GM12892 (cell line): Measurements from ENCODE around the gene SDSL. TPM values are rescaled to one million over a fixed set of nuclear protein-coding genes. Genes with fewer than 3 reads are reported as not detected.

Experiments used
- DNase-seq: peaks from one replicate; pipeline ENCODE4 v3.0.0; 2011; ENCODE audit not compliant: insufficient read length
- FAIRE-seq: peaks from 2 replicates; lab custom pipeline; 2011; peaks lifted over from hg19 to GRCh38; lab: Jason Lieb, UNC
- POLR2A ChIP-seq: IDR thresholded peaks from 2 replicates; pipeline ENCODE4 v1.6.1; 2011; ENCODE audit warnings: low read depth, low read length, control low read depth
- POLR2AphosphoS5 ChIP-seq: IDR thresholded peaks from 2 replicates; pipeline ENCODE4 v1.6.1; 2011; ENCODE audit warnings: low read depth, low read length, control low read depth
- TAF1 ChIP-seq: IDR thresholded peaks from 2 replicates; pipeline ENCODE4 v1.6.1; 2011; ENCODE audit warnings: low read depth, mild to moderate bottlenecking, control low read depth, low read length, borderline replicate concordance
- polyA plus RNA-seq: library from polyadenylated mRNA; unstranded; fragments of >200 nt; gene quantifications from one replicate; pipeline ENCODE4 v1.2.1, GENCODE V29; 2012; ENCODE audit warnings: missing spikeins, inconsistent platforms; ENCODE audit not compliant: missing spikeins

The SDSL gene
- 1.4 TPM for polyA plus RNA-seq

DNA sequence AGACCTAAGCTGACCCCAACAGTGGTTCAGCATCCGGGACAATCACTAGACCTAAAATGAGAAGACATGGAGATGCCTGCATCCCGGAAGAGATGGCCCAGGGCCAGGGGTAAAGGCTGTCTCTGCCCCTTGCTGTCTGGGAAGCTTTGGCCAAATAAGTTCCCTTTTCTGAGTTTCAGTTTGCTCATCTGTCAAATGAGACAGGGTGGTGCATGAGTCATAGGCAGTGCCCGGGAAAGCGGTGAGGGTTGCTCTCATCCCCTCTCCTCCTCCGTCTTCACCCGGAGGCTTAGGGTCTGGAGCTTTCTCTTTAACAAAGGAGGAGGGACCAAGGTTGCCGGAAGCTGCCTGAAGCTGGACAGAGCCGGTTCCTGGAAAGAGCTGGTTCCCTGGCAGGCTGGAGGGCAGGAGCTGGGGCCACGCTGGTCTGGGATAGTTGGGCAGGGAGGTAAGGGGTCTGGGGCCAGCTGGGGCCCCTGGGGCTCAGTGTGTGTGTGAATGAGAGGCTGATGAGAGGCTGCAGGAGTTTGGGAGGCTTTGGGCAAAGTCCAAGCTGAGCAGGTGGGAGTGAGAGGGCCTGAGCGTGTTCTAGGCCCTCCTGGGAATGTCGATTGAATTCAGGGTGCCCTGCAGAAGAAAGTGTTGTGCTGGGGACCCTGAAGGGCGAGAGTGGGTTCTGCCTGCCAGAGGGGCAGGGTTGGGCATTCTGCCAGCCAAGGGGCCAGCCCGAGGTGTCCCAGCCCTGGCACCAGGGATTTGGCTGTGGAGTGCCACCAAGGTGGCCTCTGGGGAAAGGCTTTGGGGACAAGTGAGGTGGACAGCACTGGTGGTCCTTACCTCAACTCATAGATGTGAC lies at the start of gene SDSL:
TSS of gene SDSL (plus strand) at position 351 of the 856 bp plus-strand sequence. CDS start 5,603 bp downstream, outside the sequence.
- FAIRE-seq (no peak), DNase-seq (peak; percentile 50)
- no peak for TF ChIP-seq POLR2AphosphoS5
- TF ChIP-seq TAF1, result 0 out of 2 replicates have a peak, but pooled peaks have one; percentile 6
- TF ChIP-seq POLR2A, result no peak

DNA sequence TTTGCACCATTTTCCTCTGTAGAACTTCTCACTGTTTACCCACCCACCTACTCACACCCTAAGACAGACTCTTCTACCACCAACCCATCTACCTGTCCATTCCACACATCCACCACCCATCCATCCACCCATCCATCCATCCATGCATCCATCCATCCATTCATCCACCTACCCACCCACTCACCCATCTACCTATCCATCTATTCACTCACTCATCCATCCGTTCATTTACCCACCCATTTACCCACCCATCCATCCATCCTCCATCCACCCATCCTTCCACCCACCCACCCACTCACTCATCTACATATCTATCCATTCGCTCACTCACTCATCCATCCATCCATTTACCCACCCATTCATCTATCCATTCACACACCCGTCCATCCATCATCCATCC lies 48.7 kb upstream of the SDSL start:
- FAIRE-seq, result no peak
- DNase-seq, result no peak
- TF ChIP-seq POLR2A, result no peak
- TF ChIP-seq TAF1, result no peak
- TF ChIP-seq POLR2AphosphoS5, result no peak

DNA sequence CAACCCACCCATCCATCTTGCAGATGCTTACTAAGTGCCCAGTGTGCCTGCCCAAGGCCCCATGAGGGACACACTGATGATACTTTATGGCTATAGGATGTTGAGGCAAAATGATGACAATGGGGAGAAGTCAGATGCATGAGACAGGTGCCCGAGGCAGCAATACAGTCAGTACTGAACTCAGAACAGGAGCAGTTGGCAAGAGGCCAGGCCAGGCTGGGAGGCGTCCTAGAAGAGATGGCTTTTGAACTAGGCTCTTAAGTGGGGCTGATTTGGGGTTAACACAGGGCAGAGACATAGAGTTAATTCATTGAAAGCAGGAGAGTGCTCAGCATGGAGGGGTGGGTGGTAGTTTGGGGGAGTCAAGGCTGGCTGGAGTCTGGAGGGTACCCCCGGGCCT lies 48.2 kb upstream of the SDSL start:
- no peak for FAIRE-seq
- no peak for TF ChIP-seq TAF1
- TF ChIP-seq POLR2A, result no peak
- TF ChIP-seq POLR2AphosphoS5, result no peak
- no peak for DNase-seq

DNA sequence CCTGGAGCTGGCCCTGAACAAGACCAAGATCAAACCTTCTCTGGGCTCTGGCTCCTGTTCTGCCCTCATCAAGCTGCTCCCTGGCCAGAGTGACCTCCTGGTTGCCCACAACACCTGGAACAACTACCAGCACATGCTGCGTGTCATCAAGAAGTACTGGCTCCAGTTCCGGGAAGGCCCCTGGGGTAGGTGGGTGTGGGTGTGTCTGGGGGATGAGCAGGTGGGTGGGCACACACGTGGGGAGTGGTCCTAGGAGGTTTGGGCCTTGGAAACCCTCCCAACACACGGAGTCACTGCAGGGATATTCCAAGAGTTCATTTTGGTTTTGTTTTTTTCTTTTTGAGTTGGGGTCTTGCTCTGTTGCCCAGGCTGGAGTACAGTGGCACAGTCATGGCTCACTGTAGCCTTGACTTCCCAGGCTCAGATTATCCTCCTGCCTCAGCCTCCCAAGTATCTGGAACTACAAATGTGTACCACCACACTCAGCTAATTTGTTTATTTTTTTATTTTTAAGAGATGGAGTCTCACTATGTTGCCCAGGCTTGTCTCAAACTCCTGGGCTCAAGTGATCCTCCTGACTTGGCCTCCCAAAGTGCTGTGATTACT lies 47.3 kb upstream of the SDSL start:
- FAIRE-seq (no peak), DNase-seq (no peak)
- TF ChIP-seq TAF1 (no peak), POLR2AphosphoS5 (no peak), POLR2A (no peak)

DNA sequence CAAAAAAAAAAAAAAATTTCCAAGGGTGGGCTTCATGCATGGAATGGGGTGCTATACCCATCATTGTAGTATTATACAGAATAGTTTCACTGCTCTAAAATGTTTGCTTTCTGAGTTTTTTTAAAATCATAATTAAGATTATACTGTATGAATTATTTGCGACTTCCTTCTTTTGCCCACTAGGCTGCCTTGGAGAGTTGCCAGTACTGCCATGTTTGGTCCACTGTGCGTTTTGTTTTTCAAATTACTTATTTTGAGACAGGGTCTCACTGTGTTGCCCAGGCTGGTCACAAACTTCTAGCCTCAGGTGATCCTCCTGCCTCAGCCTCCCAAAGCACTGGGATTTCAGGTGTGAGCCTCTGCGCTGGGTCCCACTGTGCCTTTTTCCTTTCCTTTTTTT lies 43.9 kb upstream of the SDSL start:
- no peak for TF ChIP-seq POLR2A
- TF ChIP-seq POLR2AphosphoS5, result no peak
- TF ChIP-seq TAF1, result no peak
- FAIRE-seq, result no peak
- DNase-seq, result no peak

DNA sequence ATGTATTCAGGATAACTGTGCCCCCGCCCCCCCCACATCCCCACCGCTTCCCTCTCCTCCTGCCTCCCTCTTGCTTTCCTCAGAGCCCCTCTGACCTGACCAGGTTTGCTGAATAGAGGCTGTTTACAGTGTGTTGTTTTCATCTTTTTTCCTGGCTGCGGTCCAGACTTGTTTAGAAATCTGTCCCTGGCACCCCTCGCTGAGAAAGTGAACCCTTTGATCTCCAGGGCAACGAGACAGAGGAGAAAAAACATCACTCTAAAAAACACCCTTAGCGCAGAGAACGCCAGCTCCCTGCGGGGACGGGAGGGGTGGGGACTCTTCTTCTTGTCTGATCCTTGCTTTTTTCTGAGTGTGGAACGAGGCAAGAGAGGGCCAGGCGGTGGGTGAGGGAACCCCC lies 41.0 kb upstream of the SDSL start:
- DNase-seq, result no peak
- no peak for FAIRE-seq
- no peak for TF ChIP-seq POLR2AphosphoS5
- TF ChIP-seq POLR2A, result no peak
- TF ChIP-seq TAF1, result no peak

- no peak for DNase-seq
- no peak for FAIRE-seq
- TF ChIP-seq POLR2A, result no peak
- no peak for TF ChIP-seq POLR2AphosphoS5
- no peak for TF ChIP-seq TAF1
Measured at GRCh38 chr12:113382206-113382605, 40.0 kb upstream of the SDSL start.

DNA sequence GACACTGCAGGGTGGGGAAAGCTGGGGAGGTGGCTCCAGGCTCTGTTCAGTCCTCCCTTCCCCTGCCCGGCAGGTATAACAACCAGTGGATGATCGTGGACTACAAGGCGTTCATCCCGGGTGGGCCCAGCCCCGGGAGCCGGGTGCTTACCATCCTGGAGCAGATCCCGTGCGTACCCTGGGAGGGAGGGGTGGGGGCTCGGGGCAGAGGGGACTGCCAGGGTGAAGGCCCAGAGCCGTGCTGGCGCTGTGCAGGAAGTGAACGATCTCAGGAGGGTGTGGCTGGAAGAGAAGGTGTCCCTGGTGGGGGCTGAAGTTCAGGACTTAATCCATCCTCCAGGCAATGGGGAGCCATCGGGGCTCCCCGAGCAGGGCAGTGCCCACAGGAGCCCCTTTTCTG lies 37.4 kb upstream of the SDSL start:
- TF ChIP-seq TAF1 (no peak), POLR2A (no peak)
- DNase-seq (no peak), FAIRE-seq (no peak)

- no peak for DNase-seq
- FAIRE-seq, result no peak
- TF ChIP-seq POLR2A, result no peak
- no peak for TF ChIP-seq TAF1
- no peak for TF ChIP-seq POLR2AphosphoS5
Measured at GRCh38 chr12:113385282-113385882, 36.8 kb upstream of the SDSL start.

DNA sequence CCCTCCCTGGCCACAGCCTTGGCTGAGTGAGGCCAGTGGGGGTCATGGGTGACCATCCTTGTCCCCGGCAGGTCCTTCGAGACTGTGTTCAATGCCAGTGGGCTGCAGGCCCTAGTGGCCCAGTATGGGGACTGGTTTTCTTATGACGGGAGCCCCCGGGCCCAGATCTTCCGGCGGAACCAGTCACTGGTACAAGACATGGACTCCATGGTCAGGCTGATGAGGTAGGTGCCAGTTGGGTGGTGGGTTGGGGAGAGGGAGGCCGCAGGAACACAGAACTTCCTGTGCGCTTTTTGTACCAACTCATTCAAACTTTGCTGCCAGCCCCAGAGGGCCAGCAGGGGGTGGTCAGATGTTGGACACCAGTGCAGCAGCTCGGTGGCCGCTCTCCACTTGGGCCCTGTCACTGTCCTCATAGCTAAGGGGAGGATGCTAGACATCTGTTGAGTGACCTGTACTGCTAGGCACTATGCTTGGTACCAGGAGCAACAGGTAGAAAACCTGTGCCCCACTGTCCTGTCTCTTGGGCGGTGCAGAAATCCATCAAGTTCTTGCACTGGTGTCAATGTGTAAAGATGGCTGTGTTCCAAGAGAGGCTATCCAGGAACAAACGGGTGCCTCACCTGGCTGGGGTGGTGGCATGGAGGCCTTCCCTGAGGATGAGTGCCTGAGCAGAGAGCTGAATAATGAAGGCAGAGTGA lies 35.2 kb upstream of the SDSL start:
- FAIRE-seq (no peak), DNase-seq (no peak)
- TF ChIP-seq TAF1, result no peak
- no peak for TF ChIP-seq POLR2A
- TF ChIP-seq POLR2AphosphoS5, result no peak

GRCh38 chr12:113387631-113388030 lies 34.5 kb upstream of the SDSL start:
- DNase-seq (no peak), FAIRE-seq (no peak)
- TF ChIP-seq TAF1 (no peak), POLR2AphosphoS5 (no peak), POLR2A (no peak)
